GM23248 (cell line): ENCODE data around the gene RPL15.

ENCODE experiments used
- EZH2 ChIP-seq: fragments of 200-600 bp; sonication (generic); IDR thresholded peaks from 2 replicates; pipeline ENCODE4 v1.6.1; 2018; ENCODE audit warnings: antibody characterized with exemption, mild to moderate bottlenecking; ENCODE audit not compliant: insufficient read depth, poor library complexity, severe bottlenecking
- EZH2phosphoT487 ChIP-seq: fragments of 200-600 bp; sonication (generic); IDR thresholded peaks from 2 replicates; pipeline ENCODE4 v1.6.1; 2018; ENCODE audit warnings: antibody characterized with exemption, moderate library complexity, mild to moderate bottlenecking, low read depth; ENCODE audit not compliant: insufficient read depth

GRCh38 chr3:23915537-23916108 lies 1.3 kb upstream of the RPL15 start:
- TF ChIP-seq EZH2phosphoT487 (no peak), EZH2 (no peak)
